PC-3 (cell line): ENCODE results near the gene LRRC74A. TPM values are rescaled to one million over a fixed set of nuclear protein-coding genes. Genes with fewer than 3 reads are reported as not detected.

Experiments
- ATAC-seq: fragments of 200-7000 bp; cut with Tn5 transposase; 2 replicates; pipeline ENCODE4 v1.9.1; 2020; ENCODE audit warnings: mild to moderate bottlenecking, moderate library complexity
- BruUV-seq: library from RNA; stranded (reverse); fragments of 400-500 nt; replicated peaks from 2 replicates; lab custom pipeline; 2021; lab: Mats Ljungman, UMichigan
- CTCF ChIA-PET: fragments of 300-600 bp; sonication (Branson Sonifier 250); formaldehyde crosslinking; loops from one replicate; lab custom pipeline; 2022; ENCODE audit warnings: antibody characterized with exemption; lab: Charles Lee
- POLR2A ChIA-PET: fragments of 300-600 bp; sonication (Branson Sonifier 250); formaldehyde crosslinking; loops from one replicate; lab custom pipeline; 2022; ENCODE audit warnings: antibody characterized with exemption; ENCODE audit not compliant: unreplicated experiment; lab: Charles Lee
- DNase-seq: peaks from one replicate; pipeline ENCODE4 v3.0.0-alpha.2; 2015
- H2AFZ ChIP-seq: fragments of 300-600 bp; sonication (generic); 2 replicates; pipeline ENCODE4 v1.6.0; 2016; ENCODE audit warnings: antibody characterized with exemption, low read length
- H3F3A ChIP-seq: fragments of 300-600 bp; sonication (generic); one replicate; pipeline ENCODE4 v1.6.0; 2017; ENCODE audit warnings: antibody characterized with exemption, low read length, control low read depth, mild to moderate bottlenecking; ENCODE audit not compliant: unreplicated experiment
- H3K27ac ChIP-seq: fragments of 300-600 bp; sonication (generic); 2 replicates; pipeline ENCODE4 v1.5.1; 2016; ENCODE audit warnings: mild to moderate bottlenecking, low read length
- H3K27me3 ChIP-seq: fragments of 300-600 bp; sonication (generic); 2 replicates; pipeline ENCODE4 v1.6.1; 2016; ENCODE audit warnings: low read length, mixed read lengths
- H3K36me3 ChIP-seq: fragments of 300-600 bp; sonication (generic); 2 replicates; pipeline ENCODE4 v1.6.1; 2016; ENCODE audit warnings: low read depth, mixed run types, low read length, mixed read lengths
- H3K4me1 ChIP-seq: fragments of 300-600 bp; sonication (generic); 2 replicates; pipeline ENCODE4 v1.5.1; 2016; ENCODE audit warnings: low read length; ENCODE audit not compliant: insufficient read depth
- H3K4me2 ChIP-seq: fragments of 300-600 bp; sonication (generic); 2 replicates; pipeline ENCODE4 v1.6.0; 2016; ENCODE audit warnings: low read length
- H3K4me3 ChIP-seq: fragments of 300-600 bp; sonication (generic); 2 replicates; pipeline ENCODE4 v1.5.1; 2016; ENCODE audit warnings: mild to moderate bottlenecking, low read length, mixed read lengths
- H3K79me2 ChIP-seq: fragments of 300-600 bp; sonication (generic); 2 replicates; pipeline ENCODE4 v1.6.1; 2017; ENCODE audit warnings: low read length, mixed read lengths
- H3K9ac ChIP-seq: fragments of 300-600 bp; sonication (generic); 2 replicates; pipeline ENCODE4 v1.6.0; 2016; ENCODE audit warnings: mild to moderate bottlenecking, low read length
- H3K9me2 ChIP-seq: fragments of 300-600 bp; sonication (generic); replicated peaks from 2 replicates; pipeline ENCODE4 v1.6.1; 2016; ENCODE audit warnings: mixed run types, low read length, mixed read lengths
- H3K9me3 ChIP-seq: fragments of 300-600 bp; sonication (generic); 2 replicates; pipeline ENCODE4 v1.6.1; 2016; ENCODE audit warnings: low read length, mixed read lengths
- H4K20me1 ChIP-seq: fragments of 300-600 bp; sonication (generic); 2 replicates; pipeline ENCODE4 v1.6.1; 2016; ENCODE audit warnings: low read length, mixed read lengths
- CTCF ChIP-seq: fragments of 300-600 bp; sonication (generic); conservative IDR thresholded peaks from 2 replicates; pipeline ENCODE4 v1.5.1; 2017; ENCODE audit warnings: antibody characterized with exemption, low read depth, mild to moderate bottlenecking, low read length
- EZH2 ChIP-seq: fragments of 300-600 bp; sonication (generic); IDR thresholded peaks from one replicate; pipeline ENCODE4 v1.6.1; 2017; ENCODE audit warnings: antibody characterized with exemption, mild to moderate bottlenecking, low read length; ENCODE audit not compliant: unreplicated experiment
- EZH2phosphoT487 ChIP-seq: fragments of 300-600 bp; sonication (generic); IDR thresholded peaks from 2 replicates; pipeline ENCODE4 v1.6.1; 2018; ENCODE audit warnings: mild to moderate bottlenecking, antibody characterized with exemption, low read length, borderline replicate concordance
- intact Hi-C: fragments of 100-400 bp; cut with micrococcal nuclease; formaldehyde crosslinking; loops from 2 replicates; pipeline ENCODE4 v1.9.0; 2023
- total RNA-seq: library from RNA; depleted of rRNA; stranded (reverse); fragments of >200 nt; gene quantifications from 2 replicates; pipeline ENCODE4 v1.2.3, GENCODE V29; 2014

LRRC74A gene
- total RNA-seq, 1 experiment from 2014 or later = not detected

- DNase-seq (peak; percentile 66), ATAC-seq (peak; percentile 63)
- Histone ChIP-seq H3K27me3 (no peaks in the 10 kb centered on the region), H3K9ac (peak overlapping the region; percentile 69), H2AFZ (0 out of 2 replicates have a peak overlapping the region, but pooled peaks have one; percentile 7), H3K27ac (peak overlapping the region; percentile 95), H3K4me2 (peak overlapping the region; percentile 73), H3K4me1 (peaks cover 24% of the 10 kb centered on the region), H3K9me2 (no peaks in the 10 kb centered on the region), H4K20me1 (no peaks in the 10 kb centered on the region), H3K9me3 (no peaks in the 10 kb centered on the region), H3K79me2 (no peaks in the 10 kb centered on the region), H3K36me3 (no peaks in the 10 kb centered on the region), H3K4me3 (peak overlapping the region; percentile 18; the same call in 1 of the 2 replicates), H3F3A (peaks cover 6% of the 10 kb centered on the region)
- CTCF ChIA-PET = interaction anchor here (0.6 to 1.2 kb wide), 6 partner anchors 13 to 417 kb away, joined by 3 to 7 read pairs (median 4); no protein-coding TSS in a partner anchor
- BruUV-seq = no TSS peak
- POLR2A ChIA-PET = no interaction called here
- intact Hi-C loops = no loop called here
- TF ChIP-seq EZH2 = no peak
- no peak for TF ChIP-seq CTCF
- no peak for TF ChIP-seq EZH2phosphoT487
Measured at GRCh38 chr14:76904100-76904739, 78.0 kb downstream of the LRRC74A start.

GRCh38 chr14:76904740-76905569 is 78.7 kb downstream of the LRRC74A start:
- intact Hi-C loops = no loop called here
- peak overlapping the region; percentile 18; the same call in 1 of the 2 replicates for H3K4me3 ChIP-seq
- H3K9me3 ChIP-seq = no peaks in the 10 kb centered on the region
- ChIA-PET CTCF (interaction anchor here (0.6 to 1.2 kb wide), 6 partner anchors 12 to 417 kb away, joined by 3 to 7 read pairs (median 4); no protein-coding TSS in a partner anchor), POLR2A (no interaction called here)
- BruUV-seq = no TSS peak
- no peak for TF ChIP-seq CTCF
- TF ChIP-seq EZH2phosphoT487 = no peak
- no peak for TF ChIP-seq EZH2
- peak overlapping the region; percentile 95 for H3K27ac ChIP-seq
- H3K9ac ChIP-seq = peak overlapping the region; percentile 69
- H4K20me1 ChIP-seq = no peaks in the 10 kb centered on the region
- DNase-seq (peak; percentile 99), ATAC-seq (peak; percentile 83)
- H3K4me2 ChIP-seq = peak overlapping the region; percentile 73
- no peaks in the 10 kb centered on the region for H3K27me3 ChIP-seq
- H3K9me2 ChIP-seq = no peaks in the 10 kb centered on the region
- H3K4me1 ChIP-seq = peaks cover 24% of the 10 kb centered on the region
- no peaks in the 10 kb centered on the region for H3K36me3 ChIP-seq
- no peaks in the 10 kb centered on the region for H3K79me2 ChIP-seq
- peaks cover 6% of the 10 kb centered on the region for H3F3A ChIP-seq
- 0 out of 2 replicates have a peak overlapping the region, but pooled peaks have one; percentile 7 for H2AFZ ChIP-seq
